ENCODE data around the gene STRAP.
"Not testable (repeated sequence)": the region's sequence is repeated elsewhere in the genome, so short reads cannot be mapped to it uniquely, and the experiment has no call there.

The STRAP gene

DNA sequence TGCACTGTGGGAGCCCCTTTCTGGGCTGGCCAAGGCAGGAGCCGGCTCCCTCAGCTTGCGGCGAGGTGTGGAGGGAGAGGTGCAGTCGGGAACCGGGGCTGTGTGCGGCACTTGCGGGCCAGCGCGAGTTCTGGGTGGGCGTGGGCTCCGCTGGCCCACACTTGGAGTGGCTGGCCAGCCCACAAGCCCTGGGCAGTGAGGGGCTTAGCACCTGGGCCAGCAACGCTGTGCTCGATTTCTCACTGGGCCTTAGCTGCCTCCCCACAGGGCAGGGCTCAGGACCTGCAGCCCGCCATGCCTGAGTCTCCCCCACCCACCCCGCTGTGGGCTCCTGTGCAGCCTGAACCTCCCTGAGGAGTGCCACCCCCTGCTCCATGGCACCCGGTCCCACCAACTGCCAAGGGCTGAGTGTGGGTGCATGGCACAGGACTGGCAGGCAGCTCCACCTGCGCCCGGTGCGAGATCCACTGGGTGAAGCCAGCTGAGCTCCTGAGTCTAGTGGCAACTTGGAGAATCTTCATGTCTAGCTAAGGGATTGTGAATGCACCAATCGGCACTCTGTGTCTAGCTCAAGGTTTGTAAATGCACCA, 7.5 kb upstream of the STRAP start:
- not testable (repeated sequence) for DNase-seq

DNA sequence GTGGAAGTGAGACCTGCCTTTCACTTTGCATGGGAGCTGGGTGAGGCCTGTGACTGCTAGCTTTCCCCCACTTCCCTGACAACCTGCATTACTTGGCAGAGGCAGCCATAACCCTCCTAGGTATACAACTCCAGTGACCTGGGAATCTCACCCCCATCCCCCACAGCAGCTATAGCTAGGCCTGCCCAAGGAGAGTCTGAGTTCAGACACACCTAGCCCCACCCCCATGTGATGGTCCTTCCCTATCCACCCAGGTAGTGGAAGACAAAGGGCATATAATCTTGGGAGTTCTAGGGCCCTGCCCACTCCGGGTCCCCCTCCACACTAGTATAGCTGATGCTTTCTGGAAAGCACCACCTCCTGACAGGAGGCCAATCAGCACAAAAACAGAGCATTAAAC, 6.3 kb upstream of the STRAP start:
- no peak for DNase-seq

DNA sequence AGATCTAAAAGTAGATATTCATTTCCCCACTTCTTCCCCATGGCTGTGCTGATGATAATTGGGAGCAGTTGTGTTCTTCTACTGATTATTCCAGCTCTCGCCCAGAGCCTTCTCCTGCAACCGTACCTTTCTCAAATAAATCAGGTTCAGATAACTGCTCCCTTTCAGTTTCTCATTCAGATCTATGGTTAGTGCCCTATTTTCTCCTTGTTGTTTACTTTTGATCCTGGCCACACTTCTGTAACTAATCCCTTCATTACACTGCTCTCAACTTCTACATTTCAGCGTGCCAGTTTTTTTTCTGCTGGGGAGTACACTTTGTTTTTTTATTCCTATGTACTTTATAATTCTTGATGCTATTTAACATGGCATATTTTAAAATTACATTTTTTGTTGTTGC, 2.8 kb upstream of the STRAP start:
- no peak for DNase-seq

DNA sequence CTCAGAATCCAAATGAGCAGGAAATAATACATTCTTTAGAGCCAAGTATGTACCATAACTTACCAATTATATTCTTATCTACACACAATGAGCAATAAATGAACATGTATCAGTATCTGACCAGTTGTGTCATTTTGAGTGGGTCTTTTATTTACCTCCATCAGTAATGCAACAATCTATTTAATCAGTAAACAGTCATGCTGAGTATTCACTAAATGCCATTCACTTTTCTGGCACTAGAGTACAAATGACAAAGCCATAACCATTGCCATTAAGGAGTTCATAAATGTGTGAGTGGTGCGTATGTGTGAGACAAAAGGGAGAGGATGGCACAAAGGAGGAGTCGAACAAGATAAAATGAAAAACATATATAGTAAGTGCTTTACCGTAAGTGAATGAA, 1.5 kb upstream of the STRAP start:
- no peak for DNase-seq

DNA sequence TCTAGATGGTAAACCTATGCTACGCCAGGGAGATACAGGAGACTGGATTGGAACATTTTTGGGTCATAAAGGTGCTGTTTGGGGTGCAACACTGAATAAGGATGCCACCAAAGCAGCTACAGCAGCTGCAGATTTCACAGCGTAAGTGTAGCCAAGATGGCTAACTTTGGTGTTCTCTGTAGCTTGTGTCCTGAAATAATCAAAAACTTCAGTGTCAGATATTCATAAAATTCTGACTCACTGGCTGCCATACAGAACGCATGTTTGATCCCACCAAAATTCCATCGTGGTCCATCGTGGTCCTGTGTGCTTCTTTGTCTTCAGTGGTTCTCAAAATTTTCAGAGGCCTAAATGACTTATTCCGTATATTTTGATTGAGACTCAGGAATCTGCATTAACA, 1.3 kb downstream of the STRAP start:
- no peak for DNase-seq

DNA sequence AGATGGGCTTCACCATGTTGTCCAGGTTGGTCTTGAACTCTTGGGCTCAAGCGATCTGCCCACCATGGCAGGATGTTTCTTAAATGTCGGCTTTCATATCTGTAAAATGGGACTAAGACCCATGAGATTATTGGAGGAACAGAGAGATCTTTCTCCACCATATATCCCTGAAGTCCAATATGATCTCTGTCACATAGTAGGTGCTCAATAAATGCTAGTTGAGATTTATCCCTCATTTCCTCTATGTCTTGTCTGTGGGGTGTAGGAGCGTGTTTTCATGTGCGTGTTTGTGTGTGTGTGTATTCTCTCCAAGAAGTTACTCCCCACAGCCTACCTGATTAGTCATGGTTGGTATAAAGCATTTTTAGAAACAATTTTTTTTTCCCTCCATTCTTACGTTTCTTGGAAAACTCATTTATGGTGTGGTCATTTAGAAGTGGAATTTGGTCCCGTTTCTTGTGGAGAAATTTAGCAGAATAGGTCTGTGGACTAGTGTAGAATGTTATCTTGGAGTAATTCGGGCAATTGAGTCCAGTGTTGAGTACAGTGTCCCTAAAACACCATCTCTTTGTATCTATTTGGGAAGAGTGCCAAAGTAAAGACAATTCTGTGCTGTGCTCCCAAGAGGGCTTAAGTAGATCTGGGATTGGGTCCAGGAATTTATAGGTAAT, 4.3 kb downstream of the STRAP start:
- DNase-seq: no peak

DNA sequence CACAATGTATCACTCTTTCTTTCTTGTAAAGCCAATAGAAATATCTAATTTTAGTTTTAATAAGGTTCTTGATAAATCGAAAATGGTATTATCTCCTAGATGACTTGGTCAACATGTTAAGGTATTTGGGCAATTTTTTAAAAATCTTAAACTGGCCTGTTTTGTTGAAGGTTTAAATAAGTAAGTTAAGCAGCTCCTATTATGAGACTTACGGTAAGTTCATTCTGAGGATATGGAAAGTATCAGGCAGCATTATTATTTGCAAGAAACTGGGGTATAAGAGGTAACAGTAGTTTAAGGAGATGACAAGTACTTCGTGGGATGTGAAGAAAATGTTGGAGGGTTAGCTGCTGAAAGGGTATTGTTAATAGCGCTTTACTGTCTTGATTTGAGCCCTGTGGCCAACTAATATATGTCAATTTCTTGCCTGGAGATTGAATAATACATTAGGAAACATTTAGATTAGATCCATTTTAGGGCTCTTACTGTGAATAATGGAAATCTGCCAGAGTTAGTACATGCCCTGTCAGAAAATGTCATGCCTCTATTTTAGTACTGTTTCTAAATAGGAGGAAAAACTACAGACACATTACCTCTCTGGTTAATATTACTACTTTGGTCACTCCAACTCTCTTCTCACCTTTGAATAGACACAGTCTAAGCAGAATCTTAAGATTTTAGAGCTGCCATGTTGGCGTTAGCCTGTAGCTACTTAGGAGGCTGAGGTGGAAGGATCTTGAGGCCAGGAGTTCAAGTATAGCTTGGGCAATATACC, 5.0 kb downstream of the STRAP start:
- no peak for DNase-seq

DNA sequence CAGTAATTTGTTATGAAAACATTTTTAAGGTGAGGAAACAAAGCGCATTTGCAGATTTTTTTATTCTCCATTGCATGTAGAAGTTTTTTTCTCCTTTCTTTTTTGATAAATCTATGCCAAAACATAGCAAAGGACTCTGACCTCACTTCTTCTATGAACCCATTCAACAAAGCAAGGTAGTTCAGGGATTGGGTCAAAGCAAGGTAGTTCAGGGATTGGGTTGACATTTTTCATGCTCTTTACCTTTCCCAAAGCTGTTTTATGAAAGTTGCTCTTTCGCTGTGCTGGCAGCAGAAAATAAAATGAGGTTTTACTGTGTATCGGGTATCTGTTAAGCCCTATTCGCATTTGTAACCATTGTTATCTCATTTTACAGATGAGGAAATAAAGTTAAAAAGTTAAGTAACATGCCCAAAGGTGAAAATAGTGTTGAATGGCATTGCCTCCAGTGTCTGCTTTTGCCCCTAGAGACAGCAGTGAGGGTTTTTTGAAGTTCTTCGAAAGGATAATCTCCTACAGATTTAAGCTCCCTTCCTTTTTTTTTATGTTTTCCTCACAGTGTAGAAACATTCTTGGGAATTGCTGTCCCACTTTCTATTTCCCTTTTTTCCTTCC, 10.6 kb downstream of the STRAP start:
- no peak for DNase-seq

DNA sequence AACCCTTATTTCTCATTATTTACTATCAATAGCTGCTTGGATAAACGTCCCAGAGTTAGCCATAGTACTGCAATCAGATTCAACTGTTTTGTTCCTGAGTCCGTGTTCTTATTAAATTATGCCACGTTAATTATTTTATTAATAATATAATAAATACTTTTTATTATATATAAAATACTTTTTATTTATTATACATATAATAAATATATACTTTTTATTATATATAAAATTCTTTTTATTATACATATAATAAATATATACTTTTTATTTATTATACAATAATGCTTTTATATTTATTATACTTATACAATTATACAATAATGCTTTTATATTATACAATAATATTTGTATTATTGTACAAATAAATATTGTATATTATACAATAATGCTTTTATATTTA, 11.1 kb downstream of the STRAP start:
- DNase-seq: no peak

DNA sequence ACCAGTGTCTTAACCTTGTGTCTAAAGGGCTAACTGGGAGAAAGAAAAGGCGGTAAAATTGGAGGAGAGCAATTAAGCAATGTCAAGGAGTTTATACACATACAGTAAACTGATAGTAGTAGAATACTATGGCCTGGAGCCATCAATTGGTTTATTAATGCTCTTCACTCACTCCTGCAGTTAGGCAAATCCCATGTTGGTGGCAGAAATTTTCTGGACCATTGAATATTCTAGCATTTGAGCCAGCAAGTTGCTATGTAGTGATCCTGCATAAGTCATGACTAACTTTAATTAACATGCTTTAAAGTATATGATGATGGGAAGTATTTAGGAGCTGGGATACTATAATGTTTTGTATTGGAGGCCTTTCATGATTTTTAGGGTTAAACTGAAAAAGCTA, 14.7 kb downstream of the STRAP start:
- no peak for DNase-seq

DNA sequence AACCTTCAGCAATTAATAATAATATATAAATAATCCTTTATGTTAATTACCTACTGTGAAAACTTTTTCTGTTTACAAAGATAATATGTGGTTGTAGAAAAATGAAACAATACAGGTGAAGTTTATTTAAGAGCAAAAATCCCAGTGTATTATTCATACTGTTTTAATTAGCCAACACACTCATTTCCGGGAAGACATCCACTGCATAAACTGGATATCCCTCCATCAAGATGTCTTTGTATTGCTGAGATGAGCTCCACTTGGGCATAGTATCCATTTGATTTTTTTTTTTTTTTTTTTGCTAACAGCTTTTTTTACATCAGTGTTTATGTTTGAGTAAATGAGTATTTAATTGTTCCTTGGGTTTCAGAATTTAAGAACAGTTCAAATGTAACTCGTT, 15.2 kb downstream of the STRAP start:
- no peak for DNase-seq

DNA sequence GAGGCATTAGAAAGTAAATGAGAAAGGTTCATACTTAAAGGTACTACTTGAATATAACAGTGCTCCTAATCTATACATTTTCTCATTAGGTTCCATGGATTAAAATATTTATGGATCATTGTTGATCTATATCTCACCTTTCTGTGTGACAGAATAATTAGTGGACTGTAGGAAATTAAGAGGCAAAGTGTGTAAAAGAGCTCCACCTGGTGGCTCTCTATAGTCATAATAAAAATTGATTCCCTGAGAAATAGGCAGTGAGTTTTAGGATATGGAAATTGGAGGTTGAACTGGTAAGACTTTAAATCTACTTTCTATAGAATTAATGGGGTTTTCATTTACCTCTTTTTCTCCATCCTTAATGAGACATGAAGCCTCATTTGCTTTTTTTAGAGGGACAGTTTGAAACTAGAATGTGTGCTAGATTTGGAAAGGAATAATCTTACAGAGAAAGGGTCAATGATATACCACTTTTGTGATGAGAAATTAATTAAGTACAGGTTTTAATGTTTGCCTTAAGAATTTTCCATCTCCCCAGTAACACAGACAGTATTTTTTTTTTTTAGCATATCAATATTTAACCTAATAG, 17.2 kb downstream of the STRAP start:
- peak; percentile 25 for DNase-seq

DNA sequence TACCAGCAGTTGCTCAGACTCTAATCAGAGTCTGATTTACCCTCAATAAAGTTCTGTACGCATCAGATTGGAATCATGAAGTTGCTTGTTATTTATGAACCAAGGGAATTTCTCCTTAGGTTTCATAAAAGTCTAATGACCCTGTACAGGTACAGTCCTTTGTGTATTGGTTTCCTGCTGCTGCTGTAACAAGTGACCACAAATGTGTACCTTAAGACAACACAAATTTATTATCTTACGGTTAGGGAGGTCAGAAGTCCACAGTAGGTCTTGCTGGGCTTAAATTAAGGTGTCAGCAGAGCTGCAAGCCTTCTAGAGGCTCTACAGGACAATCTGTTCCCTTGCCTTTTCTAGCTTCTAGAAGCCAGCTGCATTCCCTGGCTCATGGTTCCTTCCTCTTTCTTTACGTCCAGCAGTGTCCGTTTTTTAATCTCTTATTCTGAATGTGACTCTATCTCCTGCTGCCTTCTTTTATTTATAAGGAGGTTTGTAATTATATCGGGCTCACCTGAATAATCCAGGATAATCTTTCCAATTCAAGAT, 22.3 kb downstream of the STRAP start:
- no peak for DNase-seq

DNA sequence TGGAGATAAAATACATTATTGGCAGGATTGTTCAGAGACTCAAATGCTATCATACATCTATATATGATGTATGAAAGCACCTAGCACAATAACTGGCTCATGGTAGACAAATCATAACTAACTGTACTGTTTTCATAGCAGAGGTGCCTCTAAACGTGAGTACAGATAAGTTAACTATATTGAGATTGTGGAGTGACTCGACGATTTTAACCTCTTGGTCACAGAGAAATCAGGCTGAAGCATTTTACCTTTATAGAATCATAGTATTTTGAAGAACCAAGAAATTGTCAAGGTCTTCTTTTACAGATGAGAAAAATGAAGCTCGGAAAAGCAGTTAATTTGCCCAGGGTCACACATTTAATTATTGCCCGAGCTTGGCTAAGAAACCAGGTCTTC, 28.3 kb downstream of the STRAP start:
- no peak for DNase-seq

DNA sequence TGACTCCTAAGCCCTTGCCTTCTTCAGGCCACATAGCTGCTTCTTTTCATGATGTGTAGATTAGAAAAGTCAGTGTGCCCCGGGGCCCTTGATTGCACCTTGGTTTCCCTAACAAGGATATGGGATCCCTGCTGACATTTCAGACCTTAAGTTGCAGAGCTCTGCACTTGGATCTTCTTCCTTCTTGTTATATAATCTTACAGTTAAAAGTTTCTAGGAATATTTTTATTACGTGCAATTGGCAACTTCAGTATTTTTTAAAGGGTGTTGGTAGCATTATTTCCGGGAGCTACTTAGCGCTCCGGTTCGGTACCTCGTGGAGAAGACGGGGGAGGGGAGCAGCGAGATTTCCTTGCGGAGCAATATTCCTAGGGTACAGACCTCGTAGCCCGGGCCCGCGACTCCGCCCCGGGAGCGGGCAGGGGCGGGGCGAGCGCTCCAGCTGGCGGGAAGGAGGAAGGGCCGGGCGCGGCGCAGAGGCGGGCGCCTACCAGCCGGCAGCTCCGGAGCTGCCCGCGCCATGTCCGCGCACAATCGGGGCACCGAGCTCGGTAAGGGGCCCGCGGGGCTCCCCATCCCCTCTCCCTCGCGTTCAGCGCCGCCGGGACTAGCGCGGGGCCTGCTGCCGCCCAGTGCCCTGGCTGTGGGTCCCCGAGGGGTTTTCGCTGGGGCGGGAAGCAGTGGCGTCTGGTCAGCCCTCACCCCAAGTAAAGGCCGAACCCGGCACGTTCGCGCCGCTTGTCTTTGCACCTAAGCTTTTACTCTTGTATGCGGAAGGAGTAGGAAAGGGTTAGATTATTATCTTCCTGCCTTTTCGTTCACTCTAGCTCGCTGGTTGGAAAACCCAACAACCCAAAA, 28.9 kb downstream of the STRAP start, which contains the start of gene DERA:
Gene DERA, plus strand, starts transcription at position 469 of the 858 bp plus-strand sequence. Its CDS starts 52 bp downstream, at position 521.
- peak; percentile 86 for DNase-seq

DNA sequence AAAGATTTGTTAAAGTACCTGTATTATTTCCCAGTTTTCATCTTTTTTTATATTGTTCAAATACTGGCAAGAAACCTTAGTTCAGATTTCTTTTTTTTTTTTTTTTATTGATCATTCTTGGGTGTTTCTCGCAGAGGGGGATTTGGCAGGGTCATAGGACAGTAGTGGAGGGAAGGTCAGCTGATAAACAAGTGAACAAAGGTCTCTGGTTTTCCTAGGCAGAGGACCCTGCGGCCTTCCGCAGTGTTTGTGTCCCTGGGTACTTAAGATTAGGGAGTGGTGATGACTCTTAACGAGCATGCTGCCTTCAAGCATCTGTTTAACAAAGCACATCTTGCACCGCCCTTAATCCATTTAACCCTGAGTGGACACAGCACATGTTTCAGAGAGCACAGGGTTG, 29.7 kb downstream of the STRAP start:
- DNase-seq: not testable (repeated sequence)

DNA sequence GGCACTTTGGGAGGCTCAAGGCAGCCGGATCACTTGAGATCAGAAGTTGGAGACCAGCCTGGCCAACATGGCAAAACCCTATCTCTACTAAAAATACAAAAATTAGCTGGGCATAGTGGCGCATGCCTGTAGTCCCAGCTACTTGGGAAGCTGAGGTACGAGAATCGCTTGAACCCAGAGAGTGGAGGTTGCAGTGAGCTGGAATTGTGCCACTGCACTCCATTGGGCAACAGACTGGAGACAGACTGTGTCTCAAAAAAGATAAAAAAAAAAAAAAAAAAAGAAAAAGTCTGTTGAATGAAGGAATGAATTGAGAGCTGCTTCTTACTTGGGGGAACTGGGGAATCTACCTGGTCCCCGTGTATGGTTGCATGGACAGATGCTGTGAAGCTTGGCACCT, 31.9 kb downstream of the STRAP start:
- not testable (repeated sequence) for DNase-seq

DNA sequence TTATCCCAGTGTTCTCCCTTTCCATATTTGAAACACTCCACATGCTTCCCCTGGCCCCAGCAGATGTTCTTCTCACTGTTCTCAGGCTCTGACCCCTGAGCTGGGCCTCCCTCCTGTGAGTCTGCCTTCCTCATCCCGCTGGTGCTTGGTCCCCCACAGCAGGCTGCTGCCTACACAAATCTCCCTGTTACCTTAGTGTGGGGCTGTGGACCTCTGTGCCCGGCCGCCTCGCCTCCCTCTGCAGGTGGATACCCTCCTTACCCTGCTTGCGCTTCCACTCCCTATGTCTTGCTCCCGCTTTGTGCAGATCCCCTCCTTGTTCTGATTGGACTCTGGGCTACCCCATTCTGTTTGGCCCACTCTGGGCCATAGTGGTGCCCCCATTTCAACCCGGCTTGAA, 35.9 kb downstream of the STRAP start:
- DNase-seq: no peak

DNA sequence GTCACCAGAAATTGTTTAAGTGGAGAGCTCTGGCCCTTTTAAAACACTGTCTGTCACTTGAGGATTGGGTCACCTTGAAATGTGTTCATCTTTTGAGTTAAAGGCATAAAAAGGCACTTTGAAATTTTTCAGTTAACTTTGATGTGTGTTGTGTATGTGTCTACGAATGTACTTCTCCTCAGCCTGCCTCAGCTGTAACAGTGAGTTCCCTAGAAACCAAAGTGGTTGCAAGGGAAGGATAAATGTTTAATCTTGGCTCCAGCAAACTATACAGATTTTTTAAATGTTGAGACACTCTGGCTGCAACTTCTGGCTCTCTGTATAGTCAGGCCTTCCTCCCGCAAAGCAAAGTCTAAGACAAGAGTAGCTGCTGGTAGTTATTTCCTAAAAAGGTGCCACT, 37.2 kb downstream of the STRAP start:
- no peak for DNase-seq

DNA sequence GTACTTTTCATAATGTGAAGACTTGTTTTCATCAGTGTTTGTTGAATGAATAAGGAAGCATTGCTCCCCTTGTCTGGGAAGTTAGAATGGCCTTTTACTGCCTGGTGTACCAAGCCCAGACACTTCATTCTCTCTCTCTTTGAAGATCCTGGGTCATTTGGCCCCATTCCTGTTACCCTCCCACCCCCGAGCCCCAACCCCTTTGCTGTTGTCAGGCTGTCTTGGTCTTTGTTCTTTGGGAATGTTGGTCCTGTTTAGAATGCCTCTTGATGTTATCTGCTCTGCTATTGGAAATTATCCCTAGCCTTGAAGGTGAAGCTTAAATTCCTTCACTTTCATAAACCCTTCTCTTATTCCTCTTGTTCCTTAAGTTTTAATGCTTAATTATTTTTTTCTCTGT, 42.8 kb downstream of the STRAP start:
- DNase-seq: no peak

DNA sequence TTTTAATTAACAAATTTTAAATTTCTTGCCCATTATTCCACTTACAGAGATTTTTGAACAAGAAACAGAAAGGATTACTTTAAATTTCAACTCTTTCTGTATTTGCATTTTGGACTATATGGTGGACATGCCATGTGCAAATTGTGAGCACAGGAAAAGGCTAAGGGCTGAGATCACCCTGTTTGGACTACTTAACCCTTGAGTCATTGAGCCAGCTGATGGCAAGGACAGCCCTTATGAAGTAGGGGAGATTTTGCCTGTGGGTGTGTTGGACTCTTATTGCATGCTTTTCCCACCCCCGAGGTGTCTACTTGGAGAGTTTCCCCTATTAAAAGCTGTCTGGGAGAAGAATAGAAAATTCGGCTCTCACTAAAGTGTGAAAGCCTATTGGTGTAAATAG, 46.2 kb downstream of the STRAP start:
- DNase-seq: peak; percentile 93
